GM18520 (cell line): ENCODE results near the gene OR13C9.
"Not testable (repeated sequence)": the region's sequence is repeated elsewhere in the genome, so short reads cannot be mapped to it uniquely, and the experiment has no call there.

Experiments
- ATAC-seq: cut with Tn5 transposase; IDR thresholded peaks from one replicate; pipeline ENCODE4 v1.9.1; 2021; ENCODE audit not compliant: unreplicated experiment

OR13C9 gene, protein sequence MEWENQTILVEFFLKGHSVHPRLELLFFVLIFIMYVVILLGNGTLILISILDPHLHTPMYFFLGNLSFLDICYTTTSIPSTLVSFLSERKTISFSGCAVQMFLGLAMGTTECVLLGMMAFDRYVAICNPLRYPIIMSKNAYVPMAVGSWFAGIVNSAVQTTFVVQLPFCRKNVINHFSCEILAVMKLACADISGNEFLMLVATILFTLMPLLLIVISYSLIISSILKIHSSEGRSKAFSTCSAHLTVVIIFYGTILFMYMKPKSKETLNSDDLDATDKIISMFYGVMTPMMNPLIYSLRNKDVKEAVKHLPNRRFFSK

DNA sequence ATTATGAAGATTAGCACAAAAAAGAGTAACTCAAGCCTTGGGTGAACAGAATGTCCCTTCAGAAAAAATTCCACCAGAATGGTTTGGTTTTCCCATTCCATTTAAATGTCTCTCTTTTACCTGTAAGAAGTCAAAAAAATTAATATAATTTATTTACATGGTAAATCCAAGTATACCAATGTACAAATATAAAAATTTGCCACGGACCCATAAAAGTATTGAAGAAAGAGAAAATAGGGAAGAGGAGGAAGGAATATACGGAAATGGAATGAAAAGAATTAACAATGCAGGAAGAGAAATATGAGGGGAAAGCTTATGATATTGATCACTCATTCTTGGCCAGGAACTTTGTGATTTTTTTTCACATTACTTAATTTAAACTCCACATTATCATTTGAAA, at the start of gene OR13C9:
TSS of gene OR13C9 (minus strand) at position 101 of the 400 bp plus-strand sequence. CDS start at position 101, 0 bp downstream.
- no peak for ATAC-seq

DNA sequence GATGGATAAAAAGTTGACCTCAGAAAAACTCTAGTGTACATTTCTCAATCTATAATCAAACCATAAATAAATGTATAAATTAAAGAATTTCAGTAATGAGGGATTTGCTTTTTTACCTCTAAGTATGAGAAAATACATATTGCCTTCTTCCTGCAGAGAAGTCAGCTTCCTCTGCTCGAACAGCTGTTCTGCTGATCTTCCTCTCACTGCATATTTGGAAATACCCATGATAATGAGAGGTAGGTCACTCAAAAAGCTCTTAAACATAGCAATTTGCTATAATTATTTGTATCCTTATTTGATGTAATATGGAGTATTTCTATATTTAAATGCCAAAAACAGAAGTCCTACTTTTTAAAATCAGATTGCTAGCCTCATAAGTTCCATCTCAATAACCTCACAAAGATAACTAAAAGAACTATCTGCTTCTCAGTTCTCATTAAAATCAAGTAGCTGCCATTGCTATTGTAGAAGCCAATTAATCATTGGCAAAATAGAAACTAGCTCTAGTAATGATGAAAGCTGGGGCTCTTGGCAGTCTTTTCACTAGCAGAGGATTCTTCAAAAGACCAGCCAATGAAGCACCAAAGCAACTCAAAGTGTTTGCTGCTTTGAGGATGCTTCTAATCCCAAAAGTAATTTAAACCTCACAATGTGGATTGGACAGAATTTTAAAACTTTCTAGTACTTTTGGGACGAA, 40.6 kb upstream of the OR13C9 start:
- ATAC-seq = no peak

DNA sequence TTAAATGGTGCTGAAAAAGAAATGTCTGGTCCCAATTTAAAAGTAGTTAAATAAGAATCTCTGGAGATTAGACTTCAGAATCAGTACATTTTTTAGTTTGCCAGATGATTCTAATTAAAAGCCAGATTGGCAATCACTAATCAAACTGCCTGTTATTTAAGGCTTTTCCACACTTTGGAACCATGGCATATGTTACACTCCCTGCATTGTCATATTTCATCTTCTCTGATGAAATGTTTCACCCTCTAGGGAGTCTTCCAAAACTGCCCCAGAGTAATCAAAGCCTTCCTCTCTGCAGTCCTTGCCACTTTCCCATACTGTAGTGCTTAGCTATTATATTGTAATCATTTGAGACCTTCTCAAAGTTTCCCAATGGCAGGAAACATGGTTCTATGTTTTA, 17.5 kb upstream of the OR13C9 start:
- ATAC-seq = no peak

DNA sequence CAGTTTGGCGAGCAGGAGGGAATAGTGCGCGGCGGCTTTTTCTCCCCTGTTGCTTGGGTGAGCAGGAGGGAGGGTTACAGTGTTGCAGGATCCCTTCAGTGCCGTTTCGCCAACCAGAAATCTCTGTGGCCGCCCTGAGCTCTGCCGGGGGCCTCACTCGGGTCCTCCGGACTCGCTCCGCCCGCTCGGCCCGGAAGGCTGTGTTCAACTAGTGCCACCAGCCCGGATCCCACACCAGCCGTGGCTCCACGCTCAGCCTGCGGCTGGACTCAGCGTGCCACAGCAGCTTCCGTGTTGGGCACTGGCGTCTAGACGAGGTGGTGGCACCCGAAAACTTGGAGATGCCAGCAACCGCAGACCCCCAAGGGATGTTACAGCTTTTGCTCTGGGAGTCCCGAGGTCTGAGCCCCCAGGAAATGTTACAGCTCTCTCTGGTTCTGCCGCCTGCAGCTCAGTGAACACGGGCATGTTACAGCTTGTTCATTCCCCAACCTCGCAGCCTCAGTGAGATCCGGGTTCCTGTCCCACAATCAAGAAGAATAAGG, 16.0 kb upstream of the OR13C9 start:
- no peak for ATAC-seq

DNA sequence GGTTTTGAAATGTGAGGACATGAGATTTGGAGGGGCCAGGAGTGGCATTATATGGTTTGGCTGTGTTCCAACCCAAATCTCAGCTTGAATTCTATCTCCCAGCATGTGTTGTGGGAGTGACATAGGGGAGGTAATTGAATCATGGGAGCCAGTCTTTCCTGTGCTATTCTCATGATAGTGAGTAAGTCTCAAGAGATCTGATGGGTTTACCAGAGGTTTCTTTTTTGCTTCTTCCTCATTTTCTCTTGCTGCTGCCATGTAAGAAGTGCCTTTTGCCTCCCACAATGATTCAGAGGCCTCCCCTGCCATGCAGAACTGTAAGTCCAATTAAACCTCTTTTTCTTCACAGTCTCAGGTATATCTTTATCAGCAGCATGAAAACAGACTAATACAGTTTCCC, 8.0 kb upstream of the OR13C9 start:
- not testable (repeated sequence) for ATAC-seq

DNA sequence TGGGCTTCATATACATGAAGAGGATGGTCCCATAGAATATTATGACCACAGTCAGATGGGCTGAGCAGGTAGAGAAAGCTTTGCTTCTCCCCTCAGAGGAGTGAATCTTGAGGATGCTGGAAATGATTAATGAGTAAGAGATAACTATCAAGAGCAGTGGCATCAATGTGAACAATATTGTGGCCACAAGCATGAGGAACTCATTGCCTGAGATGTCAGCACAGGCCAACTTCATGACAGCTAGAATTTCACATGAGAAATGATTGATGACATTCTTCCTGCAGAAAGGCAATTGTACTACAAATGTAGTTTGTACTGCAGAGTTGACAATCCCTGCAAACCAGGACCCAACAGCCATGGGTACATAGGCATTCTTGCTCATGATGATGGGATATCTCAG, 586 bp downstream of the OR13C9 start:
- ATAC-seq = no peak

DNA sequence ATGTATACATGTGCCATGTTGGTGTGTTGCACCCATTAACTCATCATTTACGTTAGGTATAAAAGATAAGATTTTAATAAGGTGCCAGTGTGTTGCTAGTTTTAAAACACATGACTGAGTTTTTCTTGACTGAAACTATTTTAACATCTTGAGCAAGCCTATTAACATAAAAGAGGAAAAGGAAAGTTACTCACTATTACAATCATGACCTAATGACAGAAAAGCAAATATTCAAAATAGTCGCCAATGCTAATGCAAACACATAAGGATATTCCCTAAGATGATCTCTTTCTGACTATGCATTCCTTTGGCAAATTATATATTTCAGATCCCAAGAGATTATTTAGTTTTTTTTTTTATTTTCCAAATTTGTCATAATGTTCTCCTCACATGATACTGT, 6.8 kb downstream of the OR13C9 start:
- ATAC-seq = no peak

DNA sequence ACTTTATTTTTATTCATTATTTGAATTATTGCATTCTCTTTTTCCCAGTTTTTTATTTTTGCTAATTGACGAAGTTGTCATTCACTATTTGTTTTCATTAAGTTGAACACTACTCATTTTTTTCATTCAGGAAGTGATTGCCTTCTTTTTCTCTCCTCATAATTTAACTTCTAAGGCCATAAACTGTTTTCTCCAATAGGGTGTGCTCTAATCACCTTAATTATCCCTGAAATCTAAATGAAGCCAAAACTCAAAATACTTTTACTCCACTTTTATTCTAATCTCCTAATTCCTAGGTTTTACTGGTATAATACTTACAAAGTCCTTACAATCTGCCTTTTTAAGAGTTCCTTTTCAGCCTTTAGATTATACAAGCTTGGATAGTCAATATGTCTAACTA, 9.7 kb downstream of the OR13C9 start:
- no peak for ATAC-seq

DNA sequence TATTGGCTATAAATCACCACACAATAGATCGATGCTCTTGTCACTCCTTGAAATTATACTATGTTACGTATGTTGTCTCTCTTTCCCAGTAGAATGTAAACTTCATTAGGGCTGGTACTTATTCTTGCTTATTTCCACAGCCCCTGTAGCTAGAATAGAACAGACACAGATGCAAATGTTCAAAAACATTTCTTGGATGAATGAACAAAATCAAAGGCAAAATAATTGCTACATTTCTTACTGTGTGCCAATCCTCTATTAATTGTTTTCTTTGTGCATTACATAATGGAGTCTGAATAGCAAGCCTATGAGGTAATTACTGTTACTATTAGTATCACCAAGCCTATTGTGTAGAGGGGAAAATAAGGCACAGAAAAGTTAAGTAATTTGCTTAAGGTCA, 11.9 kb downstream of the OR13C9 start:
- ATAC-seq = no peak

DNA sequence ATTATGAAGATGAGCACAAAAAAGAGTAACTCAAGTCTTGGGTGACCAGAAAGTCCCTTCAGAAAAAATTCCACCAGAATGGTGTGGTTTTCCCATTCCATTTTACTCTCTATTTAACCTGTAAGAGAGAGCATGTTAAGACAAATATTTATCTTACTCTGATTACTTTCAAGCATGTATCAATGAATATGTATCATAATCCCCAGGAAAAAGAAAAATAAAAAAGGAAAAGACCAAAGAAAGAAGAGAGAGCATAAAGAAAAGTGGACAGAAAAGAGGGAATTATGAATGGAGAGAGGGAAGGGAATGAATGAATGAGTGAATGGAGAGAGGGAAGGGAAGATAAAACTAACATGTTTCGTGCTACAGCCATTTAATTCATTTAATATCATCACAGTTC, 12.5 kb downstream of the OR13C9 start, which contains the start of gene OR13C2:
TSS of gene OR13C2 (minus strand) at position 101 of the 400 bp plus-strand sequence. CDS start at position 101, 0 bp downstream.
- not testable (repeated sequence) for ATAC-seq

DNA sequence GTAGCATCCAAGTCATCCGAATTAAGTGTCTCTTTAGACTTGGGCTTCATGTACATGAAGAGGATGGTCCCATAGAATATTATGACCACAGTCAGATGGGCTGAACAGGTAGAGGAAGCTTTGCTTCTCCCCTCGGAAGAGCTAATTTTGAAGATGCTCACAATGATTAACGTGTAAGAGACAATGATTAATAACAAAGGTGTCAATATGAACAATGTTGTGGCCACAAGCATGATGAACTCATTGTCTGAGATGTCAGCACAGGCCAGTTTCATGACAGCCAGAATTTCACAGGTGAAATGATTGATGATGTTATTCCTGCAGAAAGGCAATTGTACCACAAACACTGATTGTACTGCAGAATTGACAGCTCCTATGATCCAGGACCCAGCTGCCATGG, 13.2 kb downstream of the OR13C9 start:
- peak; percentile 66 for ATAC-seq

DNA sequence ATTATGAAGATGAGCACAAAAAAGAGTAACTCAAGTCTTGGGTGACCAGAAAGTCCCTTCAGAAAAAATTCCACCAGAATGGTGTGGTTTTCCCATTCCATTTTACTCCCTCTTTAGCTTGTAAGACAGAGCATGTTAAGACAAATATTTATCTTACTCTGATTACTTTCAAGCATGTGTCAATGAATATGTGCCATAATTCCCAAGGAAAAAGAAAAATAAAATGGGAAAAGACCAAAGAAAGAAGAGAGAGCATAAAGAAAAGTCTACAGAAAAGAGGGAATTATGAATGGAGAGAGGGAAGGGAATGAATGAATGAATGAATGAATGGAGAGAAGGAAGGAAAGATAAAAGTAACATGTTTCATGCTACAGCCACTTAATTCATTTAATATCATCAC, 18.7 kb downstream of the OR13C9 start, which contains the start of gene OR13C5:
TSS of gene OR13C5 (minus strand) at position 101 of the 400 bp plus-strand sequence. CDS start at position 101, 0 bp downstream.
- ATAC-seq = not testable (repeated sequence)

DNA sequence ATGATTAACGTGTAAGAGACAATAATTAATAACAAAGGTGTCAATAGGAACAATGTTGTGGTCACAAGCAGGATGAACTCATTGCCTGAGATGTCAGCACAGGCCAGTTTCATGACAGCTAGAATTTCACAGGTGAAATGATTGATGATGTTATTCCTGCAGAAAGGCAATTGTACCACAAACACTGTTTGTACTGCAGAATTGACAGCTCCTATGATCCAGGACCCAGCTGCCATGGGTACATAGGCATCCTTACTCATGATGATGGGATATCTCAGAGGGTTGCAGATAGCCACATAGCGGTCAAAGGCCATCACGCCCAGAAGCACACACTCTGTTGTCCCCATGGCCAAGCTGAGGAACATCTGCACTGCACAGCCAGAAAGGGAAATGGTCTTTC, 19.3 kb downstream of the OR13C9 start:
- not testable (repeated sequence) for ATAC-seq

DNA sequence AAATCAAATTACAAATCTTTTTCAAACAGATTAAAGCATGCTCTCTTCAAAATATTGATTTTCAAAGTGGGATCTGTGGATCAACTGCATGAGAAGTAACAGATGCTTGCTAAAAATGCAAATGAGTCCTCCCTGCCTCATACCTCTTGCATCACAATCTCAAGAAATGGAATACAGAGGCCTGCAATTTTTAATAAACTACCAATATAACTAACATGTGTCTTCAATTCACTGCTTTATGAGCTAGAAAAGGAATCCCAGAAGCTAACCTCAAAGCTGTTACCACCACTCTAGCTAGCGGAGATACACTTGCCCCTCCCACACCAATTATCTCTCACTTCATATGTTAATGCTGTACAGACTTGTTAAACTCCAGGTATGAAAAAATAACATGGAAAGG, 28.4 kb downstream of the OR13C9 start:
- no peak for ATAC-seq

DNA sequence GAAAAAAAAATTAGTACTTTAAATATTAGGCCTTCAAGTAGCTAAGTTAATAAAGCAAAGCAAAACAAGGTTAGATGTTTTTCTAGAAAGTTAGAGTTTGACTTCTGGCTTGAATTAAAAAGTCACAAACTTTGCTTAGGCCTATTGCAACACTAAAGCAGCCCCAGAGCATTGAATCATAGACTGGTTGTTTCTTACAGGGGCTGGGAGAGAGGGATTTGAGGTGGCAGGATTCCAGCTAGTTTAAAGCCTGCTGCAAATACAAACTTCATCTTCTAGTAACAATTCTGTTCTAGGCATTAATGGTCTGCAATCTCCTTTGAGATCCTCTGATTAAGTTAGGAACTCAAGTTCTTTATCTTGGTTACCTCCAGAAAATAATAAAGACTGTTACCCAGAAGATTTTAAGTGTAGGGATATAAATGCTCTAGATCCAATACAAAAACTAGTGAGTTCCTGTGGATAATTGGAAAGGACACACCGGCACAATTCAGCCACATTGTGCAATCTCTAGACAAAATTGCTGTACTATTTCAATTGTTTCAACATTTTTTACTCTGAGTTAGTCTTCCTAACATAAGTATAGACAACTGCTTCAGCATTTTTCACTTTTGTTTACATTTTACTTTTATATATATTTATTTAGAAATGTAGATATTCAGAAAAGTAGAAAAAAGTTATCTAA, 31.4 kb downstream of the OR13C9 start:
- ATAC-seq = no peak

DNA sequence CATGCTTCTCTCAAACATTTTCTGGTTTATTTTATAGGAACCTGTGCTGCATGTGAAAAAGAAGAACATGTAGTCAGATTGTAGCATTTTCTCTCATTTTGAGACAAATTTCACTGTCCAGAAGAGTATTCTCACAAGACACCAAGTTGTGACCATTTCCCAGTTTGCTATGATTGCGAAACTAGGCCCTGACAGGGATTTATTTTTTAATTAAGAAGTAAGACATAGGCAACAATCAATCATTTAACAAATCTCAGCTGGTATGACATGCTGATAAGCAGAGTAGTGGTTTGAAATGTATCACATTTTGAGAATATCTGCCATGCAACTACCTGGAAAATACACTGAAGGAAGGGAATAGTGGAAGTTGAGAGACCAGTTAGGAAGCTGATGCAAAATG, 37.4 kb downstream of the OR13C9 start:
- ATAC-seq = no peak

DNA sequence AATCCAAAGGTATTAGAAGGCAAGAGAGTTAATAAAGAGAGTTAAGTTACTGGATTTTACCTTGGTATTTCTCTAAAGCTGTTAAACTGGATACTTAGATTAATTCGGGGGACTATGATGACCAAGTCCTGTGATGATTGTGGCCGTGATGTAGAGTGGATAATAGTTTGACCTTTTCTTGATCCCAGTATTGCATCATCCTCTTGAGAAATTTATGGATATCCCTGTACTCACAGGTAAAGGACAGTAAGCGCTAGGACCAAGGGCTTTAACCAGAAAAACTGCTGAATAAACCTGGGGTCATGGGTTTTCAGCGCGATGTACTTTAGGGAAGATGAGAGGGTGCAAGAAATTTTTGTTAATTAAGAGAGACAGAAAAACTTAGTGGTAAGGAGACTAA, 40.7 kb downstream of the OR13C9 start:
- ATAC-seq = no peak

DNA sequence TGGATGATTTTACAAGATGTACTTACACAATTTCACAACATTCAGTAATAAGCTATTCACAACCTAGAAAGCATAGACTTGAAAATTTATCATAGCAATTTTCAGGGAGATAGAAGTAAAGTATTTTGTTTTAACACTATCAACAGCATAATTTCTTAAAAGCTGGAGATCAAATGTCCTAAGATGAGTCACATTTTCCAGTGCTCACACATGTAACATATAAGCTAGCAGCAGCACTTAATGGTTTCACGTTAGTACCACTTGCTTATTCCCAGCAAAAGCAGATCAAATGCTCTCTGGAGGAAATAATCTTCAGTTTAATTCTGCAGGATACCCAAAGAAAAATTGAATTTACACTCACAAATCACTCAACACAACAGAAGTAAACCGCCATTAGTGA, 42.5 kb downstream of the OR13C9 start:
- no peak for ATAC-seq

DNA sequence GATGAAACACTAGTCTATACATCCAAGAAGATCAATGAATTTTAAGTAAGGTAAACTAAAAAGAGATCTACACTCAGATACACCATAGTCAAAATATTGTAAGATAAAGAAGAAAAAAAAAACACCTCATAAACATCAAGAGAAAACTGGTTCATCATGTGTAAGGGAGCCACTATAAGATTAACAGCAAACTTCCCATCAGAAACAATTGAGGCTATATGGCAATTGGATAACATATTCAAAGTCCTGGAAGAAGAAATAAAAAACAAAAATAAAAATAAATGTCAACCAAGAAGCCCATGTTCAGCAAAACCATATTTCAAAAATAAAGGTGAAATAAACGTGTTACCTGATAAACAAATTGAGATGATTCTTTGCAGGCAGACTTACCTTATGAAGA, 45.4 kb downstream of the OR13C9 start:
- no peak for ATAC-seq

DNA sequence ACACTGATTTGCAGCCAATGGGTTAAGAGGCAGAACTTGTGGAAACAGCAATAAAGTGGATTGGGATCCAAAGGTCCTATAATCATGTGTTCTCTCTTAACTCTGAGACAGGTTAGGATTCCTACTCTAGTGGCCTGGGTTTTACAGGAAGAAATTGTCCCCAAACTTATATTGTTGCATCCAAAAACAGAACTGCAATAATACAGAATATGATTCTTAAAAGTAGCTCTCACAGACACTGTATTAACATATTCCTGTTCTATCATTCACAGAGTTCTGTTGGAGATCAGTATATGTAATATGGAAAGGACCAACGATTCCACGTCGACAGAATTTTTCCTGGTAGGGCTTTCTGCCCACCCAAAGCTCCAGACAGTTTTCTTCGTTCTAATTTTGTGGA, 49.1 kb downstream of the OR13C9 start, which contains the start of gene OR13C8:
TSS of gene OR13C8 (plus strand) at position 301 of the 400 bp plus-strand sequence. CDS start at position 301, 0 bp downstream.
- no peak for ATAC-seq
